GM18858 (cell line): ENCODE measurements around the gene C10orf90.

Source experiments
- ATAC-seq: cut with Tn5 transposase; IDR thresholded peaks from one replicate; pipeline ENCODE4 v1.9.1; 2021; ENCODE audit not compliant: unreplicated experiment

Gene C10orf90

GRCh38 chr10:126634911-126635310 lies 35.6 kb downstream of the C10orf90 start:
- ATAC-seq: no peak

GRCh38 chr10:126634347-126634746 lies 36.1 kb downstream of the C10orf90 start:
- ATAC-seq: no peak

GRCh38 chr10:126632705-126633104 lies 37.8 kb downstream of the C10orf90 start:
- ATAC-seq: no peak

- no peak for ATAC-seq
These were observed 40.4 kb downstream of the C10orf90 start for GRCh38 chr10:126629925-126630624.

- no peak for ATAC-seq
These were observed 41.7 kb downstream of the C10orf90 start for GRCh38 chr10:126628746-126629145.

- ATAC-seq: no peak
These were observed 48.6 kb downstream of the C10orf90 start for GRCh38 chr10:126621846-126622245.

- no peak for ATAC-seq
These were observed 52.0 kb downstream of the C10orf90 start for GRCh38 chr10:126618466-126618865.

- no peak for ATAC-seq
These were observed 52.8 kb downstream of the C10orf90 start for GRCh38 chr10:126617733-126618132.

GRCh38 chr10:126617208-126617607 lies 53.3 kb downstream of the C10orf90 start:
- no peak for ATAC-seq

GRCh38 chr10:126616737-126617136 lies 53.8 kb downstream of the C10orf90 start:
- no peak for ATAC-seq

- no peak for ATAC-seq
These were observed 59.2 kb downstream of the C10orf90 start for GRCh38 chr10:126611303-126611702.

- no peak for ATAC-seq
These were observed 60.9 kb downstream of the C10orf90 start for GRCh38 chr10:126609566-126609965.

- no peak for ATAC-seq
These were observed 70.4 kb downstream of the C10orf90 start for GRCh38 chr10:126599949-126600682.

GRCh38 chr10:126598009-126598408 lies 72.5 kb downstream of the C10orf90 start:
- ATAC-seq: no peak

- ATAC-seq: no peak
These were observed 73.3 kb downstream of the C10orf90 start for GRCh38 chr10:126597211-126597610.

GRCh38 chr10:126596472-126597016 lies 73.9 kb downstream of the C10orf90 start:
- ATAC-seq: no peak

GRCh38 chr10:126595160-126595559 lies 75.3 kb downstream of the C10orf90 start:
- no peak for ATAC-seq

GRCh38 chr10:126593968-126594701 lies 76.4 kb downstream of the C10orf90 start:
- ATAC-seq: no peak

- no peak for ATAC-seq
These were observed 77.6 kb downstream of the C10orf90 start for GRCh38 chr10:126592901-126593300.

GRCh38 chr10:126588024-126588423 lies 82.5 kb downstream of the C10orf90 start:
- ATAC-seq: no peak

GRCh38 chr10:126586878-126587277 lies 83.6 kb downstream of the C10orf90 start:
- ATAC-seq: no peak
